Epithelial cell of esophagus (primary cell): ENCODE data around the gene C19orf85.

Source experiments
- DNase-seq: peaks from one replicate; pipeline ENCODE4 v3.0.0; 2010; ENCODE audit warnings: low read depth
- H3K4me3 ChIP-seq: 2 replicates; pipeline ENCODE4 v1.5.1; 2011; ENCODE audit warnings: mild to moderate bottlenecking, low read length, control low read depth
- CTCF ChIP-seq: IDR thresholded peaks from 2 replicates; pipeline ENCODE4 v1.5.1; 2011; ENCODE audit warnings: low read depth, mild to moderate bottlenecking, low read length, control low read depth, inconsistent platforms; ENCODE audit not compliant: insufficient read depth; ENCODE audit errors: missing control alignments

The C19orf85 gene

GRCh38 chr19:55461259-55461973, 3.1 kb downstream of the C19orf85 start, which contains the start of gene ISOC2:
Gene ISOC2, minus strand, starts transcription at chr19:55461642. Its CDS starts 5,156 bp downstream, at chr19:55456486.
- TF ChIP-seq CTCF: no peak
- DNase-seq: peak; percentile 100
- peak within 1 kb of the TSS; percentile 88 for H3K4me3 ChIP-seq

- peak overlapping the region; percentile 88 for H3K4me3 ChIP-seq
- no peak for TF ChIP-seq CTCF
- DNase-seq: peak; percentile 52
Observed at GRCh38 chr19:55460670-55461258, 3.8 kb downstream of the C19orf85 start.

GRCh38 chr19:55459950-55460657, 4.4 kb downstream of the C19orf85 start:
- no peak for DNase-seq

GRCh38 chr19:55459551-55459949, 5.0 kb downstream of the C19orf85 start:
- H3K4me3 ChIP-seq: no peak overlapping the region
- no peak for DNase-seq
- no peak for TF ChIP-seq CTCF

More at GRCh38 chr19:55459950-55460657, 4.4 kb downstream of the C19orf85 start:
- no peak for TF ChIP-seq CTCF
- peak overlapping the region; percentile 88 for H3K4me3 ChIP-seq

- TF ChIP-seq CTCF: no peak
- DNase-seq: no peak
- H3K4me3 ChIP-seq: no peak overlapping the region
Observed at GRCh38 chr19:55457683-55458457, 6.7 kb downstream of the C19orf85 start.

- TF ChIP-seq CTCF: no peak
- no peak for DNase-seq
Observed at GRCh38 chr19:55456347-55456746, 8.2 kb downstream of the C19orf85 start.

More at GRCh38 chr19:55456347-55456746, 8.2 kb downstream of the C19orf85 start:
- no peak overlapping the region for H3K4me3 ChIP-seq
